ENCODE results near the gene CACNA2D3.

The CACNA2D3 gene

DNA sequence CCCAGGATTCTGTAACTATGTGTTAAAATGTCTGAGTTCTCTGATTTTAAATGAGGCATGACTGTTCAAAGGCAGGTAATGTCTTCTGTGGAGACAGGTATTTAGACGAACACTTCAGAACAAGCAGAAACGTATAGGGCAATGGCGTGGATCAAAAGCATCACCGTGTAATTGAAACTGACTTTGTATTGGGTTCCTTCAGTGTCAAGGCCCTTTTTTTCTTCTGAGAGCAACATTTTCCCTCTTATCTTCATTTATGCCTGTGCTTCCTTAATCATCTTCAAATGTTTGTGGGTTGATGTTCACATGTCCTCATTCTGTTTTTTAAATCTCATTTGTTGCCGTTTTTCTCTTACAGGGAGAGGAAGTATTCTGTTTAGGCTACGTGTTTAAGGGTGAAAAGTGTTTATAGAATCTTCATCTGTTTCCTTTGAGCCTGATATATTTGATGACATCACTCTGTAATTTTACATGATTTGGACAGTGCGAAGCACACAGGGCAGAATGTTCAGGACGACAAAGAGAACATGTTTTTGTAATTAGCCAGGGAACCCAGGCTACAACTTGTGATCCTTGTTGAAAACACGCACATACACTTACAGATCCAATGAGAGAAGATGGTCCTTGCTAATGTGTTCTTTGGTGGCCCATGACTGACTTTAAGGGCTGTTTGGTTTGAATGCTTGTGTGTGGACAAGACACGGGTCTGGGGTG is 609.5 kb downstream of the CACNA2D3 start:
- TF ChIP-seq, protein P1, sequence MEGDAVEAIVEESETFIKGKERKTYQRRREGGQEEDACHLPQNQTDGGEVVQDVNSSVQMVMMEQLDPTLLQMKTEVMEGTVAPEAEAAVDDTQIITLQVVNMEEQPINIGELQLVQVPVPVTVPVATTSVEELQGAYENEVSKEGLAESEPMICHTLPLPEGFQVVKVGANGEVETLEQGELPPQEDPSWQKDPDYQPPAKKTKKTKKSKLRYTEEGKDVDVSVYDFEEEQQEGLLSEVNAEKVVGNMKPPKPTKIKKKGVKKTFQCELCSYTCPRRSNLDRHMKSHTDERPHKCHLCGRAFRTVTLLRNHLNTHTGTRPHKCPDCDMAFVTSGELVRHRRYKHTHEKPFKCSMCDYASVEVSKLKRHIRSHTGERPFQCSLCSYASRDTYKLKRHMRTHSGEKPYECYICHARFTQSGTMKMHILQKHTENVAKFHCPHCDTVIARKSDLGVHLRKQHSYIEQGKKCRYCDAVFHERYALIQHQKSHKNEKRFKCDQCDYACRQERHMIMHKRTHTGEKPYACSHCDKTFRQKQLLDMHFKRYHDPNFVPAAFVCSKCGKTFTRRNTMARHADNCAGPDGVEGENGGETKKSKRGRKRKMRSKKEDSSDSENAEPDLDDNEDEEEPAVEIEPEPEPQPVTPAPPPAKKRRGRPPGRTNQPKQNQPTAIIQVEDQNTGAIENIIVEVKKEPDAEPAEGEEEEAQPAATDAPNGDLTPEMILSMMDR (IDR thresholded peaks at IDR 0.05): no peak

DNA sequence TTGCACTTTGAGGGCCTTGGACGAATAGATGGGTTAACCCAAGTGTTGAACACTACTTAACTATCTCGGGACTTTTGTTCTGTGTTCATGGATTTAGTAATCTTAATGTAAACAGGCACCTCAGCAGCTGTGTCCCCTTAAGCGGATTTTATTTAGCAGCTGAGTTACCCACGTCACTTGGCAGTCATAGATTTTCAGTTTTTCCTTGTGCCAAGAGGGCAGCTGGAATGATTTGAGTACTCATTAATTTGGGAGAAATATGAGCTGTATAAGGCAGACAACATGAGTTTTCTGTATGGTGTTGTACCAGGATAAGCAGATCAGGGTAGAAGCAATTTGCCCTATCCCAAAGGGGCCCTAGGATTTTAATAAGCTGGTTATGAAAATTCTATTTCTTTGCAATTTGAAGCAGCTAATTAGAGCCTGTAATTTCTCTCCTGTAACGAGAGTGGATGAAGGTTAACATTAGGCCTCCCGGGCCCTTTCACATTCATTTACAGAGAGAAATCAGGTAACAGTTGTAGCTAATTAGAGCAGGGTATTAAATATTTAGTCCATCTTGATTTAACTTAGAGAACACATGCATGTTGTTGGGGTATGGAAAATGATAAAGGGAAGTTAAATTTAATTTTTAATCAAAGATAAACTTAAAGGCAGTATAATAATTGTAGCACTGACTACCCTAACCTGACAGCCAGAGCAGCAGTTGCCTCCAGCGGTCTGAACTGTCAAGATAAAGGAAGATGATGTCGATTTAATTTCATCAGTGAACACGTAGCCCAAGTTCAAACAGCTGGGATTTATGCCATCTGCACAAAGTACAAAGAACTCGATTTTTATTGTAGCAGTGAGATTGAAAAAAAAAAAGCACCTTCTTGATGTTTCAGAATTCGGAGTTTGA is 611.0 kb downstream of the CACNA2D3 start:
- TF ChIP-seq, protein P1 (IDR thresholded peaks at IDR 0.05): no peak

DNA sequence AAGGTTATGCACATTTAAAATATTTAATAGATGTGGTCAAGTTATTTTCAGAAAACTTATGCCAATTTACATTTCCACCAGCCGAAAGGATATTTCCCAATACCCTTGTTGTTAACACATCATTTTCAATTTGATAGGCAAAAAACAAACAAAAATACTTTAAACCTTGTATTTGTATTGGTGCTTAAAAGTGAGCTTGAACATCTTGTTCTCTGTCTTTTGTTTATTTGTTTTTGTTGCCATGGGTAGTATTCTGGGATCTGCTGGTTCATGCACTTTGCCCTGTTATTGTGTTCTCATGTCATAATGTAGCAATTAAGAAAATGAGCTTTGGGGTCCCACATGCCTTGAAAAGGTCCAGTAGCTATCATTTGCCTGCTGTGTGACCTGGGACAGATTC is 614.1 kb downstream of the CACNA2D3 start:
- TF ChIP-seq, protein P1 (IDR thresholded peaks at IDR 0.05): no peak

DNA sequence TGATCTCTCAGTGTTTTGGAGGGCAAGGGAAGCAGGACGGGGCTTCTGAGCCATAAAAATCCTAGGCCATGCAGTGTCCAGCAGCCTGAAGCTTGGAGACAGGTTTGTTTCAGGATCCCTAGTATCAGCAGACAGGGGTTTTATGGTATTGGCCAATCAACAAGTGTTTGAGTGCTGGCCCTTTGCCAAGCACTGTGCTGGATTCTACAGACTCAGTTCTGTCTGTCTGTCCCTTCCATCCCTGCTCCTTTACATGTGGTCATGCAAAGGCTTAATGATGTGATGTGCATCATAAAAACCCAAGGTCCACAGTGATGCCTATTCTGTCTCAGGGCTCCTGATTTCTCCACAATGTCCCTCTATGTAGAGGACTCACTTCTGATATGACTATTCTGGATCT is 621.4 kb downstream of the CACNA2D3 start:
- TF ChIP-seq, protein P1 (IDR thresholded peaks at IDR 0.05): no peak

DNA sequence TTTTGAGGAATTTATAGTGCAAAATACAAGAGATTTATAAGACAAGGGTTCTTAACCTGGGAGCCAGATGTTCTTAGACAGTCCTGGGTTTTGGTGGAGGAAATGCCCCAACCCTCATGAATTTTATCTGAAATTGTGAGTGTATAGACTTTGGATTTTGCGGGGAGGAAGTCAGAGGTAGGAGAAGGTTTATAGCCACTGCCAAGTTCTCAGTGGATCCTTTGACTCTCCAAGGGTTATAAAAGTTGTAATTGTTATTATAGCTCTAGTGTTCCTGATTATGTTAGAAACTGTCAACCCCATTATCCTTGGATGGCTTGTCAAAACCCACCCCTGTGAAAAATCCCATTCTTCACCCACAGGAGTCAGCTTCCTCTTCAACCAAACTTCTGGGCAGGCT is 621.9 kb downstream of the CACNA2D3 start:
- TF ChIP-seq, protein P1 (IDR thresholded peaks at IDR 0.05): no peak

DNA sequence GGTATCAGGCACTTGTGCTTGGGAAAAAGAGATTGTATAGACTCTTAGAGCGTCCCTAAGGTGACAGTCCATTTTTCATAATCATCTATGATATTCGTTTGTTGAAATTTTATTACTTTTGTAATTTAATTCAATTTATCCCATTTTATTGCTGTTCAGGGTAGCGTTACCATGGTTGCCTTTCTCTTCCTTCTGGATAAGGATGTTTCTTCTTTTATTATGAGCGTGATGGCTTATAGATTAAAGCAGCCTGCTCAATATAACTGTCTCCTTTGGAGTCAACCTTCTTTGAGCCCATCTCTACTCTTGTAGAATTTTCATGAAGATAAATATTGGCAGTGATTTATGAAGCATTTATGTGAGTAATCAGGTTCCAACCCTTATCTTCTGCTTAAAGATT is 623.5 kb downstream of the CACNA2D3 start:
- TF ChIP-seq, protein P1 (IDR thresholded peaks at IDR 0.05): no peak

DNA sequence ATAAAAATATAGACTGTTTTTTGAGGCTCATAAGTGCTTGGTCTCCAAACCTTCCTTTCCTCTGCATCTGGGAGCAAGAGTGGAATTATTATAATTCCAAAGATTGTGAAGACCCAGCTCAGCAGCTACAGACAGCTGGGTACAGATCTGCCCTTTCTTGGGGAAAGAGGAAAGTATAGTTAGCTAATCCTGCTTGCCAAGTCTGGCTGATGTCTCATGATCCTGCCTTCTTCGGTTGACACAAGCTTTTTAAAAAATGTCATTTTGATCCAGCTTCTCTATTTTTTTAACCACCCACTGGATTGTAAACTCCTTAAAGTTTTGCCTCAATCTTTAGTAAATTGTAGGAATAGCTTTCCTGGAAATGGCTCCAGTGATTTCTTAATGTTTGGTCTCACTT is 624.4 kb downstream of the CACNA2D3 start:
- TF ChIP-seq, protein P1 (IDR thresholded peaks at IDR 0.05): no peak

Data from LNCAP (cell line).